Esophagus muscularis mucosa (tissue), 4 donors: ENCODE results near the gene MYO16. TPM values are rescaled to one million over a fixed set of nuclear protein-coding genes. Genes with fewer than 3 reads are reported as not detected.

Source experiments
- DNase-seq: peaks from one replicate; pipeline ENCODE4 v3.0.0-alpha.2; 2017; ENCODE audit errors: extremely low spot score
- H3K27ac ChIP-seq, 4 donors: fragments of 200-600 bp; sonication (generic); replicated peaks in 1 of 4; 1 replicate in 3 of 4; 2 replicates in 1 of 4; pipeline ENCODE4 v1.5.1; 2016 to 2019; ENCODE audit warnings: mild to moderate bottlenecking in 1 of 4
- H3K27me3 ChIP-seq, 4 donors: fragments of 200-600 bp; sonication (generic); one replicate each; pipeline versions ENCODE4 v1.5.1 to v1.6.0; 2016 to 2019
- H3K36me3 ChIP-seq, 4 donors: fragments of 200-600 bp; sonication (generic); one replicate each; pipeline ENCODE4 v1.5.1; 2016 to 2019
- H3K4me1 ChIP-seq, 4 donors: fragments of 200-600 bp; sonication (generic); one replicate each; pipeline ENCODE4 v1.5.1; 2016 to 2019
- H3K4me3 ChIP-seq, 4 donors: fragments of 200-600 bp; sonication (generic); 1 replicate in 2 of 4; 2 replicates in 2 of 4; pipeline ENCODE4 v1.5.1; 2016 to 2019; ENCODE audit warnings: mild to moderate bottlenecking in 4 of 4, moderate library complexity in 1 of 4
- H3K9me3 ChIP-seq, 4 donors: fragments of 200-600 bp; sonication (generic); 1 replicate in 3 of 4; 2 replicates in 1 of 4; pipeline ENCODE4 v1.5.1; 2016 to 2019
- EP300 ChIP-seq: sonication (generic); formaldehyde crosslinking; IDR thresholded peaks from one replicate; pipeline ENCODE4 v1.6.1; 2017; ENCODE audit warnings: antibody characterized with exemption
- POLR2A ChIP-seq: fragments of 450-650 bp; IDR thresholded peaks from one replicate; pipeline ENCODE4 v1.6.1; 2017; ENCODE audit warnings: antibody characterized with exemption, moderate library complexity, mild to moderate bottlenecking, low read depth
- POLR2AphosphoS5 ChIP-seq, 2 donors: sonication (generic); formaldehyde crosslinking; IDR thresholded peaks; one replicate each; pipeline ENCODE4 v1.6.1; 2017; ENCODE audit warnings: antibody characterized with exemption in 2 of 2
- WGBS: methylation state at CpG from one replicate; pipeline ENCODE4 v1.1.5; 2018; 5-methylcytosine and 5-hydroxymethylcytosine counted together
- intact Hi-C: fragments of 100-400 bp; cut with DNase I; formaldehyde crosslinking; loops from one replicate; pipeline ENCODE4 v1.15.1; 2023
- total RNA-seq, 4 donors: library from RNA; depleted of rRNA; stranded (reverse); fragments of >200 nt; gene quantifications; one replicate each; pipeline versions ENCODE4 v1.1.0 to v1.2.1, GENCODE V29; 2016
- TF ChIP-seq, protein P1 (sequence below), 3 experiments: fragments of 200-600 bp in 2 of 3; fragments of 450-650 bp in 1 of 3; sonication (generic) in 2 of 3; IDR thresholded peaks; one replicate each; pipeline ENCODE4 v1.5.1; 2017 to 2019; ENCODE audit warnings: antibody characterized with exemption in 3 of 3, mild to moderate bottlenecking in 2 of 3, moderate library complexity in 1 of 3

The MYO16 gene
- total RNA-seq, 4 donors from 2014 or later: 1.2 to 3.7 (median 1.8) TPM

DNA sequence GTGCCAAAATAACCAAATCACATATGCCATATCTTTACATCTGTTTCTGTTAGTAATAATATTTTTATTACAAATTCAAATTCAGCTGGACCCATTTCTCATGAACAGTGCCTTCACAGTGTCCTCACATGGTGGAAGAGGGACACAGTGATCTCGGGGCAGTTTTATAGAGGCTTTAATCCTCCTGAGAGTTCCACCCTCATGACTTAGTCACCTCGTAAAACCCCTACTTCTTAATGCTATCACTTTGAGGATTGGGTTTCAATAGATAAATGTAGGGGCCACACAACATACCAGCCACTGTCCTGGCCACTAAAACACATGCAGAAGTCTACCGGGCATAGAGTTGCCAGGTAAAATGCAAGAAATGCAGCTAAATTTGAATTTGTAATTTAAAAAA is 201.5 kb downstream of the MYO16 start:
- intact Hi-C loops: no loop called here
- no peaks in the 10 kb centered on the region for H3K27me3 ChIP-seq
- WGBS: 77% methylated on average over 3 of the region's 3 CpGs

DNA sequence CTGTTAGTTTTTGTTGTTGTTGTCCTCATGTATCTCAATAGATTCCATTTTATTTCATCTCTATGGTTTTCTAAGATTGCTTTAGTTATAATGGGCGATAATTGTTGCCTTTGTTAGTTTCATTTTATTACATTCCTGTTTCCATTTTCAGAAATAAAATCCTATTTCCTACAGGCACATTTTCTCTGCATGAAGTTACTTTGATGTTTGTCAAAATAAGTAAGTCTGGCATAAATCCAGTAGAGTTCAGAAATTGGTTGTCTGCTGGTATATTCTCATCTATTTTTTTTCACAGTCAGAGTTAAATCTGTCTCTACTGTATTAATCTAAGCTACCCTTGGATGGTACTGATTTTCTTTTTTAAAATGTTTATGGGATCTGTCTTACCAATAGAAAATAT is 204.1 kb downstream of the MYO16 start:
- H3K4me1 ChIP-seq: no peaks in the 10 kb centered on the region
- peaks cover 0 to 9% (median 2%) of the 10 kb centered on the region in 4 donors for H3K9me3 ChIP-seq
- 85% methylated on average over 1 of the region's 1 CpG for WGBS
- intact Hi-C loops: no loop called here
- H3K4me3 ChIP-seq: no peak overlapping the region
- H3K27ac ChIP-seq: no peak overlapping the region
- TF ChIP-seq POLR2AphosphoS5 (IDR thresholded peaks at IDR 0.05): no peak
- no peak for DNase-seq
- H3K27me3 ChIP-seq: no peaks in the 10 kb centered on the region
- H3K36me3 ChIP-seq: no peaks in the 10 kb centered on the region

More for the DNA sequence above, 201.5 kb downstream of the MYO16 start:
- DNase-seq: no peak
- no peak overlapping the region for H3K27ac ChIP-seq
- H3K9me3 ChIP-seq: peaks cover 0 to 14% (median 5%) of the 10 kb centered on the region in 4 donors
- TF ChIP-seq EP300 (no peak), POLR2A (no peak), POLR2AphosphoS5 (IDR thresholded peaks at IDR 0.05) (no peak)
- TF ChIP-seq, protein P1, sequence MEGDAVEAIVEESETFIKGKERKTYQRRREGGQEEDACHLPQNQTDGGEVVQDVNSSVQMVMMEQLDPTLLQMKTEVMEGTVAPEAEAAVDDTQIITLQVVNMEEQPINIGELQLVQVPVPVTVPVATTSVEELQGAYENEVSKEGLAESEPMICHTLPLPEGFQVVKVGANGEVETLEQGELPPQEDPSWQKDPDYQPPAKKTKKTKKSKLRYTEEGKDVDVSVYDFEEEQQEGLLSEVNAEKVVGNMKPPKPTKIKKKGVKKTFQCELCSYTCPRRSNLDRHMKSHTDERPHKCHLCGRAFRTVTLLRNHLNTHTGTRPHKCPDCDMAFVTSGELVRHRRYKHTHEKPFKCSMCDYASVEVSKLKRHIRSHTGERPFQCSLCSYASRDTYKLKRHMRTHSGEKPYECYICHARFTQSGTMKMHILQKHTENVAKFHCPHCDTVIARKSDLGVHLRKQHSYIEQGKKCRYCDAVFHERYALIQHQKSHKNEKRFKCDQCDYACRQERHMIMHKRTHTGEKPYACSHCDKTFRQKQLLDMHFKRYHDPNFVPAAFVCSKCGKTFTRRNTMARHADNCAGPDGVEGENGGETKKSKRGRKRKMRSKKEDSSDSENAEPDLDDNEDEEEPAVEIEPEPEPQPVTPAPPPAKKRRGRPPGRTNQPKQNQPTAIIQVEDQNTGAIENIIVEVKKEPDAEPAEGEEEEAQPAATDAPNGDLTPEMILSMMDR (IDR thresholded peaks at IDR 0.05): no peak
- H3K36me3 ChIP-seq: no peaks in the 10 kb centered on the region
- H3K4me3 ChIP-seq: no peak overlapping the region
- H3K4me1 ChIP-seq: no peaks in the 10 kb centered on the region

DNA sequence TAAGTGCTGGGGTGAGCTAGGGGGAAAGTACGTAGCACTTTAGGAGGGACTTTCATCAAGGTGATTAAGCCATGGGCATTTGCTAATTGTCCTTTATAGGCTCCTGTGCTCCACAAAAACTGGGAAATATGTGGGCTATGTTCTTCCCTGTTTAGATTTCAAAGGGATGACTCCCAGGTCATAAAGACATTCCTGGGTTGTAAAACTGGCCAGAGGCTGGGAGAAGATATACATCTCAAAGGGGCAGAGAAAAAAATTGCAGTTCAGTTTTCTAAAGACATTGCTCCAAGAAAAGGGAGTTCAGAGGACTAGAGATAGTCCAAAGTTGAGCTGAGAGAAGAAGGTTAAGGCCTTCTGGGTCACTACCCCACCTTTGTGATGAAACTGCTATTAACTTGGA is 204.8 kb downstream of the MYO16 start:
- H3K27ac ChIP-seq: no peak overlapping the region
- H3K4me1 ChIP-seq: no peaks in the 10 kb centered on the region
- no peak for DNase-seq
- no peaks in the 10 kb centered on the region for H3K27me3 ChIP-seq
- H3K36me3 ChIP-seq: no peaks in the 10 kb centered on the region
- WGBS: 92% methylated on average over 1 of the region's 1 CpG
- intact Hi-C loops: no loop called here
- peaks cover 0 to 4% (median 0%) of the 10 kb centered on the region in 4 donors for H3K9me3 ChIP-seq
- H3K4me3 ChIP-seq: no peak overlapping the region
- TF ChIP-seq EP300: no peak
- no peak for TF ChIP-seq POLR2A
- TF ChIP-seq, protein P1 (IDR thresholded peaks at IDR 0.05): no peak
- TF ChIP-seq POLR2AphosphoS5 (IDR thresholded peaks at IDR 0.05): no peak

DNA sequence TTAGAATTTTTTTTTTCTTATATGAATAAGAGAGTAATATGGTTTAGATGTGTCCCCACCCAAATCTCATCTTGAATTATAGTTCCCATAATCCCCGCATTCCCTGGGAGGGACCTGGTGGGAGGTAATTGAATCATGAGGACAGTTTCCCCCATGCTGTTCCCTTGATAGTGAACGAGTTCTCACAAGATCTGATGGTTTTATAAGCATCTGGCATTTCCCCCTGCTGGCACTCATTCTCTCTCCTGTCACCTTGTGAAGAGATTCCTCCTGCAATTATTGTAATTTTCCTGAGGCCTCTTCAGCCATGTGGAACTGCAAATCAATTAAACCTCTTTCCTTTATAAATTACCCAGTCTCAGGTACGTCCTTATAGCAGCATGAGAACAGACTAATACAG is 205.7 kb downstream of the MYO16 start:
- Histone ChIP-seq H3K9me3 (no peaks in the 10 kb centered on the region), H3K4me3 (no peak overlapping the region), H3K4me1 (no peaks in the 10 kb centered on the region), H3K36me3 (no peaks in the 10 kb centered on the region), H3K27ac (no peak overlapping the region), H3K27me3 (no peaks in the 10 kb centered on the region)
- DNase-seq: no peak
- intact Hi-C loops: no loop called here
- TF ChIP-seq, protein P1 (IDR thresholded peaks at IDR 0.05): no peak
- TF ChIP-seq POLR2A (no peak), EP300 (no peak), POLR2AphosphoS5 (IDR thresholded peaks at IDR 0.05) (no peak)
- WGBS: 71% methylated on average over 3 of the region's 3 CpGs

DNA sequence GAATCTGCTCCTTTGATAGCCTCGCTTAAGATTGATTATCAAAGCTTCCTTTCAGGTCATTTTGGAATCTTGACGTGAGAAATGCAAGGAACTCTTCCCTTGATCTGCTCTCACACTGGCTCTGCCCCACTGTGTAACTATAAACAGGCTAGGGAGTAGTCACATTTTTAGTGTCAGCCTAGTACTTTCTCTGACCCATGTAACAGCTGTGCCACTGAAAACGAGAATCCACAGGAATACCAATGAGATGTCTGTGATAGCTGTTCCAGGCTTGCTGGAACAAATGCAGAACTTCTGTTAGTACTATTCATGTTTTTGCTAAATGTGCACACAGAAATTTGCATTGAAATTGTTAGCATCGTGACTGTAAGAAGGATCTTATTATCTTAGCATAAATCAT is 221.3 kb downstream of the MYO16 start:
- Histone ChIP-seq H3K4me3 (no peak overlapping the region), H3K4me1 (no peaks in the 10 kb centered on the region), H3K27me3 (no peaks in the 10 kb centered on the region), H3K9me3 (no peaks in the 10 kb centered on the region), H3K36me3 (no peaks in the 10 kb centered on the region), H3K27ac (no peak overlapping the region)
- DNase-seq: no peak
- intact Hi-C loops: no loop called here
- 48% methylated on average over 4 of the region's 4 CpGs for WGBS
- no peak for TF ChIP-seq POLR2AphosphoS5 (IDR thresholded peaks at IDR 0.05)
- no peak for TF ChIP-seq EP300
- TF ChIP-seq, protein P1 (IDR thresholded peaks at IDR 0.05): no peak
- no peak for TF ChIP-seq POLR2A
